K562 (cell line): ENCODE data around the gene TEX14. TPM values are rescaled to one million over a fixed set of nuclear protein-coding genes. Genes with fewer than 3 reads are reported as not detected.
A peak's percentile ranks its signal among the peaks of the same experiment; 100 is the strongest.

Source experiments
- CTCF ChIP-seq, 3 experiments: IDR thresholded peaks in 2 of 3; conservative IDR thresholded peaks in 1 of 3; 2 replicates each; pipeline ENCODE4 v1.5.1; 2011 to 2012; ENCODE audit warnings: low read length in 3 of 3, mild to moderate bottlenecking in 3 of 3, control low read depth in 2 of 3, improper control_type of control experiment in 1 of 3, inconsistent platforms in 1 of 3, low read depth in 1 of 3, mixed read lengths in 1 of 3, moderate library complexity in 1 of 3; ENCODE audit not compliant: insufficient read depth in 2 of 3
- EP300 ChIP-seq: IDR thresholded peaks from 2 replicates; pipeline ENCODE4 v1.6.1; 2012; ENCODE audit warnings: low read length, improper control_type of control experiment
- FOXJ2 ChIP-seq: fragments of 200-800 bp; sonication (Bioruptor generic); IDR thresholded peaks from 2 replicates; pipeline ENCODE4 v1.6.1; 2016; ENCODE audit warnings: missing genetic modification characterization, missing compliant biosample characterization
- HDAC6 ChIP-seq: IDR thresholded peaks from 2 replicates; pipeline ENCODE4 v1.6.1; 2012; ENCODE audit warnings: low read depth, mild to moderate bottlenecking, control low read depth, inconsistent platforms, low read length, moderate library complexity
- JUND ChIP-seq, 2 experiments: IDR thresholded peaks; 2 replicates in 1 of 2; 3 replicates in 1 of 2; pipeline ENCODE4 v1.6.1; 2011; ENCODE audit warnings: borderline replicate concordance in 2 of 2, low read depth in 2 of 2, low read length in 2 of 2, improper control_type of control experiment in 1 of 2, missing biosample characterization in 1 of 2, missing genetic modification characterization in 1 of 2, missing genetic modification reagents in 1 of 2
- NR2C2 ChIP-seq, 2 experiments: fragments of 200-800 bp in 1 of 2; sonication (Bioruptor generic) in 1 of 2; sonication (generic) in 1 of 2; formaldehyde crosslinking in 1 of 2; IDR thresholded peaks; 2 replicates each; pipeline versions ENCODE4 v1.6.1 to v1.8.0; 2016 to 2022; ENCODE audit warnings: mild to moderate bottlenecking in 1 of 2, missing compliant biosample characterization in 1 of 2, missing genetic modification characterization in 1 of 2, missing genetic modification reagents in 1 of 2
- PRPF4 ChIP-seq: fragments of 200-400 bp; formaldehyde crosslinking; IDR thresholded peaks from one replicate; pipeline ENCODE4 v1.6.1; 2017; ENCODE audit warnings: low read length, low read depth, mild to moderate bottlenecking; ENCODE audit not compliant: insufficient read depth, poor library complexity, severe bottlenecking
- REST ChIP-seq, 2 experiments: fragments of 450-650 bp; formaldehyde crosslinking in 1 of 2; IDR thresholded peaks; 2 replicates each; pipeline versions ENCODE4 v1.4.0 to v1.6.1; 2014 to 2020; ENCODE audit warnings: mild to moderate bottlenecking in 2 of 2, borderline replicate concordance in 1 of 2, low read depth in 1 of 2
- SRSF1 ChIP-seq: fragments of 200-400 bp; formaldehyde crosslinking; IDR thresholded peaks from 2 replicates; pipeline ENCODE4 v1.6.1; 2017; ENCODE audit warnings: mild to moderate bottlenecking, low read depth, low read length, moderate library complexity
- ZEB2 ChIP-seq: fragments of 450-650 bp; IDR thresholded peaks from 2 replicates; pipeline ENCODE4 v1.6.1; 2016
- ZNF699 ChIP-seq: fragments of 250-450 bp; sonication (Bioruptor Pico); IDR thresholded peaks from 2 replicates; pipeline ENCODE4 v1.8.0; 2021; ENCODE audit warnings: mild to moderate bottlenecking, moderate library complexity; ENCODE audit not compliant: insufficient replicate concordance
- ZNF778 ChIP-seq: fragments of 450-650 bp; formaldehyde crosslinking; IDR thresholded peaks from 2 replicates; pipeline ENCODE4 v1.4.0; 2020; ENCODE audit warnings: mild to moderate bottlenecking, moderate library complexity
- ZNF79 ChIP-seq: fragments of 250-450 bp; sonication (Bioruptor Pico); IDR thresholded peaks from 2 replicates; pipeline ENCODE4 v1.4.0; 2020; ENCODE audit warnings: low read depth, mild to moderate bottlenecking, moderate library complexity
- polyA plus RNA-seq, 8 experiments: library from polyadenylated mRNA; depleted of rRNA in 4 of 8; stranded (reverse) in 5 of 8; unstranded in 3 of 8; fragments of >200 nt; fragmentation: Nextera tagmentation in 2 of 8; fragmentation: Illumina TruSeq in 1 of 8; extraction: Ambion mirVana in 2 of 8; extraction: Trizol in 1 of 8; gene quantifications; 2 replicates each; pipeline versions ENCODE4 v1.2.1 to v1.2.3, GENCODE V29; 2011 to 2014; ENCODE audit warnings: inconsistent platforms in 1 of 8, missing spikeins in 1 of 8
- total RNA-seq, 7 experiments: library from RNA; depleted of rRNA in 6 of 7; stranded (reverse); fragments of >200 nt in 6 of 7; fragmentation: Illumina TruSeq in 2 of 7; extraction: Trizol in 2 of 7; gene quantifications; 2 replicates each; pipeline versions ENCODE4 v1.2.1 to v1.2.3, GENCODE V29; 2011 to 2021; ENCODE audit warnings: low replicate concordance in 1 of 7

Gene TEX14
- total and polyA plus RNA-seq, 9 of the 15 experiments (the other 6 are each of a cell fraction or from before 2014, with no cell fraction given): 0.05 to 0.12 (median 0.09) TPM; not detected in 1

GRCh38 chr17:58595194-58595792 is 96.6 kb downstream of the TEX14 start (continued):
- TF ChIP-seq JUND (IDR thresholded peaks at IDR 0.05; ENCODE audit: borderline replicate concordance, low read depth, low read length): no peak
- TF ChIP-seq JUND (tag; IDR thresholded peaks at IDR 0.05; ENCODE audit: borderline replicate concordance, low read depth, low read length): no peak
- TF ChIP-seq FOXJ2 (tag): no peak
- TF ChIP-seq PRPF4: no peak
- TF ChIP-seq HDAC6: no peak
- no peak for TF ChIP-seq ZNF699 (CRISPR knock-in tag)
- TF ChIP-seq ZEB2: no peak
- TF ChIP-seq REST (IDR thresholded peaks at IDR 0.05; ENCODE audit: borderline replicate concordance): peak; percentile 12; the same call in 1 of the 2 replicates
- no peak for TF ChIP-seq REST (CRISPR knock-in tag; IDR thresholded peaks at IDR 0.05; ENCODE audit: low read depth)
- no peak for TF ChIP-seq ZNF79 (CRISPR knock-in tag)
- peak; percentile 14 to 21 (median 19); a peak in 3 of 6 replicates for TF ChIP-seq CTCF (IDR thresholded peaks at IDR 0.05 in 2 of 3, conservative IDR thresholded peaks at IDR 0.05 in 1 of 3; ENCODE audit: insufficient read depth in 2 of 3, low read depth in 1 of 3, low read length in 3 of 3)
- no peak for TF ChIP-seq SRSF1
- TF ChIP-seq EP300: no peak
- TF ChIP-seq ZNF778: no peak
- TF ChIP-seq NR2C2 (CRISPR knock-in tag; IDR thresholded peaks at IDR 0.05): no peak
- TF ChIP-seq NR2C2 (tag; IDR thresholded peaks at IDR 0.05): no peak
